Spleen (tissue), 11 donors: ENCODE data around the gene ELFN1. TPM values are rescaled to one million over a fixed set of nuclear protein-coding genes. Genes with fewer than 3 reads are reported as not detected.
A peak's percentile ranks its signal among the peaks of the same experiment; 100 is the strongest.

Experiments
- DNase-seq: peaks from one replicate; pipeline ENCODE4 v3.0.0-alpha.2; 2020
- H3K27ac ChIP-seq, 8 donors: fragments of 200-600 bp; sonication (generic) in 7 of 8; 1 replicate in 4 of 8; 2 replicates in 4 of 8; pipeline versions ENCODE4 v1.5.0 to v1.8.0; 2016 to 2021; ENCODE audit warnings: inconsistent platforms in 4 of 8, mild to moderate bottlenecking in 4 of 8, moderate library complexity in 1 of 8
- H3K27me3 ChIP-seq, 7 donors: fragments of 200-600 bp; sonication (generic) in 6 of 7; replicated peaks in 1 of 7; 1 replicate in 4 of 7; 2 replicates in 3 of 7; pipeline versions ENCODE4 v1.5.0 to v1.8.0; 2016 to 2021; ENCODE audit warnings: inconsistent platforms in 3 of 7, mild to moderate bottlenecking in 1 of 7
- H3K36me3 ChIP-seq, 6 donors: fragments of 200-600 bp; sonication (generic) in 5 of 6; 1 replicate in 4 of 6; 2 replicates in 2 of 6; pipeline versions ENCODE4 v1.5.0 to v1.8.0; 2016 to 2021; ENCODE audit warnings: inconsistent platforms in 2 of 6
- H3K4me1 ChIP-seq, 6 donors: fragments of 200-600 bp; sonication (generic) in 5 of 6; 1 replicate in 3 of 6; 2 replicates in 3 of 6; pipeline versions ENCODE4 v1.5.0 to v1.8.0; 2016 to 2021; ENCODE audit warnings: inconsistent platforms in 3 of 6
- H3K4me3 ChIP-seq, 8 donors: fragments of 200-600 bp; sonication (generic) in 7 of 8; 1 replicate in 4 of 8; 2 replicates in 4 of 8; pipeline versions ENCODE4 v1.5.0 to v1.8.0; 2016 to 2021; ENCODE audit warnings: inconsistent platforms in 4 of 8, mild to moderate bottlenecking in 4 of 8, moderate library complexity in 2 of 8
- H3K9me3 ChIP-seq, 8 donors: fragments of 200-600 bp; sonication (generic) in 7 of 8; 1 replicate in 4 of 8; 2 replicates in 4 of 8; pipeline versions ENCODE4 v1.5.0 to v1.8.0; 2016 to 2021; ENCODE audit warnings: inconsistent platforms in 4 of 8
- POLR2A ChIP-seq, 3 donors: fragments of 450-650 bp; IDR thresholded peaks; one replicate each; pipeline ENCODE4 v1.5.1; 2017; ENCODE audit warnings: antibody characterized with exemption in 3 of 3, mild to moderate bottlenecking in 1 of 3
- POLR2AphosphoS5 ChIP-seq, 3 donors: sonication (generic); formaldehyde crosslinking; IDR thresholded peaks; one replicate each; pipeline ENCODE4 v1.5.1; 2017; ENCODE audit warnings: antibody characterized with exemption in 3 of 3
- WGBS, 5 donors: extraction: QIAGEN DNeasy Blood & Tissue Kit in 3 of 5; methylation state at CpG; one replicate each; pipeline versions ENCODE4 v1.1.5 to v1.1.7; 2013 to 2018; 5-methylcytosine and 5-hydroxymethylcytosine counted together
- intact Hi-C: fragments of 100-400 bp; cut with DNase I; formaldehyde crosslinking; loops from one replicate; pipeline ENCODE4 v1.15.0; 2023; ENCODE audit warnings: low total_unique reads
- polyA plus RNA-seq, 3 donors: library from polyadenylated mRNA; stranded (reverse); fragments of 200-250 nt; gene quantifications; one replicate each; pipeline ENCODE4 v1.2.1, GENCODE V29; 2013
- total RNA-seq, 7 donors: library from RNA; depleted of rRNA in 3 of 7; stranded (reverse); fragments of >200 nt in 3 of 7; fragmentation: NEBNext Ultra II Directional in 4 of 7; extraction: Animal tissue kit (Norgen Biotek cat#: 25700) in 4 of 7; gene quantifications; one replicate each; pipeline versions ENCODE4 v1.1.0 to v1.2.1, GENCODE V29; 2016 to 2021
- TF ChIP-seq, protein P1 (sequence below), 11 experiments: fragments of 200-600 bp in 7 of 11; fragments of 450-650 bp in 4 of 11; sonication (generic) in 4 of 11; IDR thresholded peaks in 8 of 11; conservative IDR thresholded peaks in 3 of 11; 1 replicate in 7 of 11; 2 replicates in 4 of 11; pipeline versions ENCODE4 v1.4.0 to v1.8.0; 2016 to 2021; ENCODE audit warnings: antibody characterized with exemption in 11 of 11, inconsistent platforms in 4 of 11, mild to moderate bottlenecking in 1 of 11
- donor health status: healthy with polysubstance abuse.
- donor health status: DM: no; HTN: no; CAD: no; lungs with moderate emphysema.
- donor health status: DM: no; HTN: no; CAD: no.
- donor health status: Bipolar disorder and iron deficiency.
- donor health status: healthy.
- donor health status: DM: no; HTN: no; CAD: no.
- donor health status: DM: yes; HTN: yes; CAD: no.

The ELFN1 gene
- total and polyA plus RNA-seq, 10 donors: 0.22 to 3.9 (median 2.4) TPM

DNA sequence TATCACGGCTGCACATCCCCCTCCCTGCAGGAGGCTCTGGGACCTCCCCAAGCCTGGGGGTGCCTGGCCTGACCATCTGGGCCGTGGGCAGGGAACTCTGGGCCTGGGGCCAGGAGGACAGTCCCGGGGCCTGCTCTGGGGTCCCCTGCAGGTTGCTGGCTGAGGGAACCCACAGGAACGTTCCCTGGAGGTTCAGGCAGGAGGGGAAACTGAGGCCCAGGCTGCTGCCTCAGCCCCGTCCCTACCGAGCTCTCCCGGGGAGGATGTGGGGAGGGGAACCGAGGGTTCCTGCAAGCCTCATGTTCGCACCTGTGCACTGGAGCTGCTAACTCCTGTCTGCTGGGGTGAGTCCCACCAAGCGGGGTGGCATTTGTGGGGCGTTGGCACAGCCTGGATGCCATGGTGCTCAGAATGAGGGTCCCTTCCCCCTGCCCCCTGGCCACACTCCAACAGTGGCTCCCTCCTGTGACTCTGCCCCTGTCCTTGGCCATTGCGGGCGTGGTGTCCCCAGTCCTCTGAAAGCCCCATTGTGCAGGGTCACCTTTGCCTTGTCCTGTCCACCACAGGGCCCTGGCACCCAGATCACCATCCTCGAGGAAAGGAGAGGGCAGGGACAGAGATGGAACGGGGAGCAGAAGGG is 9.4 kb downstream of the ELFN1 start:
- H3K4me3 ChIP-seq: no peak overlapping the region
- H3K27ac ChIP-seq: no peak overlapping the region
- H3K4me1 ChIP-seq: no peaks in the 10 kb centered on the region
- TF ChIP-seq, protein P1, sequence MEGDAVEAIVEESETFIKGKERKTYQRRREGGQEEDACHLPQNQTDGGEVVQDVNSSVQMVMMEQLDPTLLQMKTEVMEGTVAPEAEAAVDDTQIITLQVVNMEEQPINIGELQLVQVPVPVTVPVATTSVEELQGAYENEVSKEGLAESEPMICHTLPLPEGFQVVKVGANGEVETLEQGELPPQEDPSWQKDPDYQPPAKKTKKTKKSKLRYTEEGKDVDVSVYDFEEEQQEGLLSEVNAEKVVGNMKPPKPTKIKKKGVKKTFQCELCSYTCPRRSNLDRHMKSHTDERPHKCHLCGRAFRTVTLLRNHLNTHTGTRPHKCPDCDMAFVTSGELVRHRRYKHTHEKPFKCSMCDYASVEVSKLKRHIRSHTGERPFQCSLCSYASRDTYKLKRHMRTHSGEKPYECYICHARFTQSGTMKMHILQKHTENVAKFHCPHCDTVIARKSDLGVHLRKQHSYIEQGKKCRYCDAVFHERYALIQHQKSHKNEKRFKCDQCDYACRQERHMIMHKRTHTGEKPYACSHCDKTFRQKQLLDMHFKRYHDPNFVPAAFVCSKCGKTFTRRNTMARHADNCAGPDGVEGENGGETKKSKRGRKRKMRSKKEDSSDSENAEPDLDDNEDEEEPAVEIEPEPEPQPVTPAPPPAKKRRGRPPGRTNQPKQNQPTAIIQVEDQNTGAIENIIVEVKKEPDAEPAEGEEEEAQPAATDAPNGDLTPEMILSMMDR (IDR thresholded peaks at IDR 0.05 in 8 of 11, conservative IDR thresholded peaks at IDR 0.05 in 3 of 11): no peak
- TF ChIP-seq POLR2AphosphoS5 (IDR thresholded peaks at IDR 0.05) (no peak), POLR2A (IDR thresholded peaks at IDR 0.05) (no peak)
- intact Hi-C loops: no loop called here
- DNase-seq: no peak
- no peaks in the 10 kb centered on the region for H3K36me3 ChIP-seq
- 77 to 84% (median 79%) methylated on average over 8 to 15 of the region's 15 CpGs for WGBS, 5 donors
- peaks cover 0 to 44% (median 0%) of the 10 kb centered on the region in 7 donors for H3K27me3 ChIP-seq
- peaks cover 3 to 31% (median 25%) of the 10 kb centered on the region in 8 donors for H3K9me3 ChIP-seq

GRCh38 chr7:1679966-1680730 is 10.1 kb downstream of the ELFN1 start:
- Histone ChIP-seq H3K27ac (no peak overlapping the region), H3K4me3 (no peak overlapping the region), H3K9me3 (peaks cover 3 to 38% (median 32%) of the 10 kb centered on the region in 8 donors), H3K4me1 (no peaks in the 10 kb centered on the region), H3K27me3 (peaks cover 0 to 37% (median 0%) of the 10 kb centered on the region in 7 donors), H3K36me3 (no peaks in the 10 kb centered on the region)
- intact Hi-C loops: no loop called here
- TF ChIP-seq POLR2AphosphoS5 (IDR thresholded peaks at IDR 0.05) (no peak), POLR2A (IDR thresholded peaks at IDR 0.05) (no peak)
- TF ChIP-seq, protein P1 (IDR thresholded peaks at IDR 0.05 in 8 of 11, conservative IDR thresholded peaks at IDR 0.05 in 3 of 11): no peak
- 87 to 92% (median 88%) methylated on average over 22 of the region's 22 CpGs for WGBS, 5 donors
- peak; percentile 39 for DNase-seq

GRCh38 chr7:1681581-1681980 is 11.5 kb downstream of the ELFN1 start:
- Histone ChIP-seq H3K36me3 (no peaks in the 10 kb centered on the region), H3K4me1 (no peaks in the 10 kb centered on the region), H3K9me3 (peaks cover 3 to 43% (median 36%) of the 10 kb centered on the region in 8 donors), H3K27ac (no peak overlapping the region), H3K27me3 (peaks cover 0 to 22% (median 0%) of the 10 kb centered on the region in 7 donors), H3K4me3 (no peak overlapping the region)
- TF ChIP-seq POLR2AphosphoS5 (IDR thresholded peaks at IDR 0.05) (no peak), POLR2A (IDR thresholded peaks at IDR 0.05) (no peak)
- TF ChIP-seq, protein P1 (IDR thresholded peaks at IDR 0.05 in 8 of 11, conservative IDR thresholded peaks at IDR 0.05 in 3 of 11): no peak
- 71 to 90% (median 79%) methylated on average over 9 of the region's 9 CpGs for WGBS, 5 donors
- peak; percentile 32 for DNase-seq
- intact Hi-C loops: no loop called here
